Testis (tissue), 2 donors: ENCODE data around the gene CPAMD8.

Source experiments
- CTCF ChIP-seq, 3 experiments: fragments of 450-650 bp in 2 of 3; fragments of 200-600 bp in 1 of 3; sonication (generic) in 1 of 3; IDR thresholded peaks; one replicate each; pipeline ENCODE4 v1.5.1; 2016 to 2019; ENCODE audit warnings: antibody characterized with exemption in 3 of 3, mild to moderate bottlenecking in 2 of 3, moderate library complexity in 1 of 3
- POLR2A ChIP-seq: fragments of 450-650 bp; IDR thresholded peaks from one replicate; pipeline ENCODE4 v1.6.1; 2017; ENCODE audit warnings: antibody characterized with exemption, mild to moderate bottlenecking, moderate library complexity

- no peak for TF ChIP-seq CTCF (IDR thresholded peaks at IDR 0.05)
- TF ChIP-seq POLR2A: no peak
Measured at GRCh38 chr19:16892436-16892835, 134.2 kb downstream of the CPAMD8 start.
